H7 (cell line): ENCODE results near the gene HECTD4. TPM values are rescaled to one million over a fixed set of nuclear protein-coding genes. Genes with fewer than 3 reads are reported as not detected.
A peak's percentile ranks its signal among the peaks of the same experiment; 100 is the strongest.
"Not testable (repeated sequence)": the region's sequence is repeated elsewhere in the genome, so short reads cannot be mapped to it uniquely, and the experiment has no call there.

Experiments
- DNase-seq: peaks from one replicate; pipeline ENCODE4 v3.0.0; 2012
- H3K27me3 ChIP-seq: 2 replicates; pipeline ENCODE4 v1.6.0; 2011; ENCODE audit warnings: mild to moderate bottlenecking, low read length; ENCODE audit not compliant: control insufficient read depth, insufficient read depth
- H3K36me3 ChIP-seq: replicated peaks from 2 replicates; pipeline ENCODE4 v1.5.1; 2011; ENCODE audit warnings: low read length; ENCODE audit not compliant: control insufficient read depth, insufficient read depth
- H3K4me3 ChIP-seq: 2 replicates; pipeline ENCODE4 v1.5.1; 2011; ENCODE audit warnings: low read depth, mild to moderate bottlenecking, control low read depth, low read length, moderate library complexity; ENCODE audit not compliant: insufficient read depth
- total RNA-seq: library from RNA; depleted of rRNA; stranded (reverse); fragments of >200 nt; shearing (Covaris generic); gene quantifications from 2 replicates; pipeline ENCODE4 v1.2.3, GENCODE V29; 2014

The HECTD4 gene
- total RNA-seq, 1 experiment from 2014 or later = 7.1 TPM

- DNase-seq = peak; percentile 48
Observed at GRCh38 chr12:112164011-112164660, 218.1 kb downstream of the HECTD4 start.

GRCh38 chr12:112163471-112163991, 218.7 kb downstream of the HECTD4 start:
- no peak overlapping the region for H3K4me3 ChIP-seq
- peak; percentile 54 for DNase-seq
- peaks cover 8% of the 10 kb centered on the region for H3K36me3 ChIP-seq
- no peaks in the 10 kb centered on the region for H3K27me3 ChIP-seq

More at GRCh38 chr12:112164011-112164660, 218.1 kb downstream of the HECTD4 start:
- Histone ChIP-seq H3K36me3 (peaks cover 8% of the 10 kb centered on the region), H3K27me3 (no peaks in the 10 kb centered on the region), H3K4me3 (no peak overlapping the region)

GRCh38 chr12:112163056-112163455, 219.2 kb downstream of the HECTD4 start:
- Histone ChIP-seq H3K4me3 (no peak overlapping the region), H3K36me3 (peaks cover 8% of the 10 kb centered on the region), H3K27me3 (no peaks in the 10 kb centered on the region)
- no peak for DNase-seq

- H3K4me3 ChIP-seq = no peak overlapping the region
- no peak for DNase-seq
- no peaks in the 10 kb centered on the region for H3K27me3 ChIP-seq
- peaks cover 8% of the 10 kb centered on the region for H3K36me3 ChIP-seq
Observed at GRCh38 chr12:112162241-112162790, 219.9 kb downstream of the HECTD4 start.

- H3K36me3 ChIP-seq = peaks cover 8% of the 10 kb centered on the region
- H3K4me3 ChIP-seq = no peak overlapping the region
- no peaks in the 10 kb centered on the region for H3K27me3 ChIP-seq
- DNase-seq = no peak
Observed at GRCh38 chr12:112161711-112162110, 220.5 kb downstream of the HECTD4 start.

- H3K4me3 ChIP-seq = no peak overlapping the region
- H3K36me3 ChIP-seq = peaks cover 8% of the 10 kb centered on the region
- no peak for DNase-seq
- H3K27me3 ChIP-seq = no peaks in the 10 kb centered on the region
Observed at GRCh38 chr12:112160611-112161010, 221.6 kb downstream of the HECTD4 start.

- Histone ChIP-seq H3K36me3 (peaks cover 8% of the 10 kb centered on the region), H3K27me3 (no peaks in the 10 kb centered on the region), H3K4me3 (no peak overlapping the region)
- DNase-seq = no peak
Observed at GRCh38 chr12:112159146-112159541, 223.1 kb downstream of the HECTD4 start.

- H3K27me3 ChIP-seq, H3K36me3 ChIP-seq, H3K4me3 ChIP-seq, DNase-seq: not testable (repeated sequence)
Observed at GRCh38 chr12:112158461-112159145, 223.6 kb downstream of the HECTD4 start.

GRCh38 chr12:112153893-112154219, 228.4 kb downstream of the HECTD4 start:
- DNase-seq = peak; percentile 3
- no peaks in the 10 kb centered on the region for H3K27me3 ChIP-seq
- peaks cover 16% of the 10 kb centered on the region for H3K36me3 ChIP-seq
- H3K4me3 ChIP-seq = no peak overlapping the region

GRCh38 chr12:112153181-112153892, 228.9 kb downstream of the HECTD4 start:
- Histone ChIP-seq H3K4me3 (no peak overlapping the region), H3K36me3 (peaks cover 16% of the 10 kb centered on the region), H3K27me3 (no peaks in the 10 kb centered on the region)
- peak; percentile 4 for DNase-seq

GRCh38 chr12:112151766-112152541, 230.3 kb downstream of the HECTD4 start:
- Histone ChIP-seq H3K27me3 (no peaks in the 10 kb centered on the region), H3K36me3 (peaks cover 18% of the 10 kb centered on the region), H3K4me3 (no peak overlapping the region)
- peak; percentile 3 for DNase-seq

- DNase-seq = peak; percentile 3
- Histone ChIP-seq H3K36me3 (peaks cover 20% of the 10 kb centered on the region), H3K27me3 (no peaks in the 10 kb centered on the region), H3K4me3 (no peak overlapping the region)
Observed at GRCh38 chr12:112149596-112149995, 232.6 kb downstream of the HECTD4 start.

- Histone ChIP-seq H3K4me3 (no peak overlapping the region), H3K27me3 (no peaks in the 10 kb centered on the region), H3K36me3 (peaks cover 19% of the 10 kb centered on the region)
- no peak for DNase-seq
Observed at GRCh38 chr12:112148031-112148513, 234.2 kb downstream of the HECTD4 start.

GRCh38 chr12:112146123-112146522, 236.1 kb downstream of the HECTD4 start:
- peaks cover 17% of the 10 kb centered on the region for H3K36me3 ChIP-seq
- DNase-seq = no peak
- no peaks in the 10 kb centered on the region for H3K27me3 ChIP-seq
- no peak overlapping the region for H3K4me3 ChIP-seq
